ENCODE data around the gene RELB. TPM values are rescaled to one million over a fixed set of nuclear protein-coding genes. Genes with fewer than 3 reads are reported as not detected.

Gene RELB
- total and polyA plus RNA-seq, 3 donors from 2014 or later = 9.1 to 10.1 (median 9.7) TPM

DNA sequence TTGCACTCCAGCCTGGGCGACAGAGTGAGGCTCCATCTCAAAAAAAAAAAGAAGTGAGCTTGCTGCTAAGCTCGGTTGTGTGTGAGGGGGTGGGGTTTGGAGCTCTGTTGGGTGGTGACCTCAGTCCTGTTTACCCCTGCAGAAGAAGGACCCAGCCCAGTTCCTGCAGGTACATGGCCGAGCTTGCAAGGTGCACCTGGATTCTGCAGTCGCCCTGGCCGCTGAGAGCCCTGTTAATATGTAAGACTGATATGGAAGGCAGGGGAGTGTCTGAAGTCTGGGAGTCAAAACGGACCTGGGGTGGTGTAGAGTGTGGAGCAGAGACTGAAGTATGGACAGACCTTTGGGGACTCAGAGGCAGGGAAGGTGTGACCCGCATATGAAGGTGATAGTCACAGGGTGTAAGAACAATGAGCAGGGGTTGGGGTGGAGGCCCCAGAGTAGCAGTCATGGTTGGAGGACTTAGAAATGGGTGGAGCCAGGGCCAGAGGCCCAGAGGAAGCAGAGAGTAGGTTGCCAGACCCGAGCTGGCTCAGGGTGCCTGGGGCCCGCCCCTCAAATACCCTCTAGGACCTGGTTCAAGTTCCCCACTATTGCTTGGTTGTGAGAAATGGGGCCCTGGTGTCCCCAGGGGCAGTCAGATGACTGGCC lies 50.8 kb downstream of the RELB start:
- no peak for TF ChIP-seq CTCF (IDR thresholded peaks at IDR 0.05)
- no peak for TF ChIP-seq POLR2A (IDR thresholded peaks at IDR 0.05)
- H3K36me3 ChIP-seq (ENCODE audit: low read depth, missing control alignments) = no peaks in the 10 kb centered on the region
- no peaks in the 10 kb centered on the region for H3K9me3 ChIP-seq
- WGBS, 2 donors = 69 to 75% methylated on average over 9 of the region's 9 CpGs
- DNase-seq = no peak
- H3K4me3 ChIP-seq = no peak overlapping the region
- H3K27me3 ChIP-seq = no peaks in the 10 kb centered on the region
- intact Hi-C loops (cut with DNase I; ENCODE audit: low total_unique reads) = no loop called here
- H3K4me1 ChIP-seq = peaks cover 7% of the 10 kb centered on the region
- no peak overlapping the region for H3K27ac ChIP-seq

- no peaks in the 10 kb centered on the region for H3K36me3 ChIP-seq (ENCODE audit: low read depth, missing control alignments)
Measured at GRCh38 chr19:45056831-45057230, 55.6 kb downstream of the RELB start.

GRCh38 chr19:45057444-45057843 lies 56.2 kb downstream of the RELB start:
- no peaks in the 10 kb centered on the region for H3K9me3 ChIP-seq
- 79 to 87% methylated on average over 8 to 9 of the region's 9 CpGs for WGBS, 2 donors
- H3K4me1 ChIP-seq = no peaks in the 10 kb centered on the region
- H3K36me3 ChIP-seq (ENCODE audit: low read depth, missing control alignments) = no peaks in the 10 kb centered on the region
- no peak overlapping the region for H3K4me3 ChIP-seq
- no peak for DNase-seq
- no peaks in the 10 kb centered on the region for H3K27me3 ChIP-seq
- TF ChIP-seq POLR2A (IDR thresholded peaks at IDR 0.05) (no peak), CTCF (IDR thresholded peaks at IDR 0.05) (no peak)
- intact Hi-C loops (cut with DNase I; ENCODE audit: low total_unique reads) = no loop called here
- no peak overlapping the region for H3K27ac ChIP-seq

More at GRCh38 chr19:45056831-45057230, 55.6 kb downstream of the RELB start:
- Histone ChIP-seq H3K4me1 (no peaks in the 10 kb centered on the region), H3K4me3 (no peak overlapping the region), H3K27me3 (no peaks in the 10 kb centered on the region), H3K9me3 (no peaks in the 10 kb centered on the region), H3K27ac (no peak overlapping the region)
- no peak for DNase-seq
- intact Hi-C loops (cut with DNase I; ENCODE audit: low total_unique reads) = no loop called here
- WGBS, 2 donors = 80 to 92% methylated on average over 1 to 8 of the region's 8 CpGs
- TF ChIP-seq CTCF (IDR thresholded peaks at IDR 0.05) (no peak), POLR2A (IDR thresholded peaks at IDR 0.05) (no peak)

DNA sequence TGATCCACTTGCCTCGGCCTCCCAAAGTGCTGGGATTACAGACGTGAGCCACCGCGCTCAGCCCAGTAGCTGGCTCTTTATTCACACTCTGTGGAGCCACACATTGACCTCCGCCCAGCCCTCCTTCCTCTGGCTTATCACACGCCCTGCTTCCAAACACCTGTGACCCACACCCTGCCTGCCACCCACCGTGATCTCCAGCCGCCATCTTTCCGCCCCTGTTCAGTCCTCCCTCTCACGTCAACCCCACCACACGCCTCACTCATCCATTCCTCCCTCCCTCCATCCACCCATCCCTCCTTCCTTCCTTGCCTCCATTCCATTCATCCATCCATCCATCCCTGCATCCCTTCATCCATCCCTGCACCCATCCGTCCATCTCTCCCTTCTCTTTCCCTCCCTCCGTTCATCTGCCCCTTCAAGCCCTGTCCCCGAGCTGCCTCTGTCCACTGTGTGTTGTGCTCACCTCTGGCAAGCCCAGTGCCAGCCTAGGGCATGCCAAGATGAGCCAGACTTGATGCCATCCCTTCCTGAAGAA lies 57.4 kb downstream of the RELB start:
- H3K4me1 ChIP-seq = no peaks in the 10 kb centered on the region
- H3K9me3 ChIP-seq = no peaks in the 10 kb centered on the region
- H3K27me3 ChIP-seq = no peaks in the 10 kb centered on the region
- no peaks in the 10 kb centered on the region for H3K36me3 ChIP-seq (ENCODE audit: low read depth, missing control alignments)
- TF ChIP-seq CTCF (IDR thresholded peaks at IDR 0.05) (no peak), POLR2A (IDR thresholded peaks at IDR 0.05) (no peak)
- WGBS, 2 donors = 78 to 81% methylated on average over 14 of the region's 14 CpGs
- no peak overlapping the region for H3K4me3 ChIP-seq
- H3K27ac ChIP-seq = no peak overlapping the region
- intact Hi-C loops (cut with DNase I; ENCODE audit: low total_unique reads) = no loop called here
- DNase-seq = no peak
